HFF-Myc (cell line): ENCODE measurements around the gene C1orf35.

Experiments used
- DNase-seq: peaks from one replicate; pipeline ENCODE4 v3.0.0-alpha.2; 2011; ENCODE audit warnings: low read depth; ENCODE audit errors: extremely low read depth
- H3K4me3 ChIP-seq: replicated peaks from 2 replicates; pipeline ENCODE4 v1.5.1; 2011; ENCODE audit warnings: low read depth, mild to moderate bottlenecking, control low read depth, low read length
- TF ChIP-seq, protein P1 (sequence below): IDR thresholded peaks from 2 replicates; pipeline ENCODE4 v1.5.1; 2012; ENCODE audit warnings: mild to moderate bottlenecking, low read depth, low read length, control low read depth; ENCODE audit errors: missing control alignments

Gene C1orf35

DNA sequence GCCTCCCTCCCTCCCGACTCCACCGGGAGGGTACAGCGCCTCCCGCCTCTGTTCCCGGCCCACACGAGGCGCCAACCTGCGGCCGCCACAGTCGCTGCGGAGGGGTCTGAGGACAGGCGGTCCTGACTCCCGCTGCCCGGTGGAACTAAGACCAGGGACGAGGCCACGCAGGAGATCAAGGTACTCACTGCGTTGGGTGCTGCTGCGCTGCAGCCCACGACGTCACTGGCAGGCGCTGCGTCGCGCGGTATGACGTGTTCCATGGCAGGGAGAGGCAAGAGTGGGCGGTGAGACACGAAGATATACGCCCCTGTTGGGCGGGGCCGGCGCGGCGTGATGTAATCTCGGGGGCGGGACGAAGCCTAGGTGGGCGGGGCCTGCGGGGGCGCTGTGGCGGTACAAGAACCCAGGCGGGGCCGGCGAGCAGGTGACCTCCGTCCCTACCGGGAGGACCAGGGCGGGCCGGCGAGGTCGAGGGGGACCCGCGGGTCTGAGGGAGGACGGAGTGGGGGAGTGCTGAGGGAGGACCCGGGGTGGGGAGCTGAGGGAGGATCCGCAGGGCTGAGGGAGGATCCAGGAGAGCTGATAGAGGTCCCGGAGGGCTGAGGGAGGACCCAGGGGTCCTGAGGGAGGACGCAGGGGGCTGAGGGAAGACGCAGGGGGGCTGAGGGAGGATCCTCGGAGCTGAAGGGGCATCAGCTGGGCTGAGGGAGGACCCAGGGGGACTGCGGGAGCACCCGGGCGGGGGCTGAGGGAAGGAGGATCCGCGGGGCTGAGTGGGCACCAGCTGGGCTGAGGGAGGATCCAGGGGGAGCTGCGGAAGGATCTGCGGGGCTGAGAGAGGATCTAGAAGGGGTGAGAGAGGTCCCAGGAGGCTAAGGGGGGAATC, 6.2 kb upstream of the C1orf35 start, which contains the start of gene MRPL55:
TSS of gene MRPL55 (minus strand) at position 227 of the 889 bp plus-strand sequence. CDS start 1,039 bp downstream, outside the sequence.
- peak within 1 kb of the TSS; percentile 99 for H3K4me3 ChIP-seq
- DNase-seq = peak; percentile 71
- TF ChIP-seq, protein P1, sequence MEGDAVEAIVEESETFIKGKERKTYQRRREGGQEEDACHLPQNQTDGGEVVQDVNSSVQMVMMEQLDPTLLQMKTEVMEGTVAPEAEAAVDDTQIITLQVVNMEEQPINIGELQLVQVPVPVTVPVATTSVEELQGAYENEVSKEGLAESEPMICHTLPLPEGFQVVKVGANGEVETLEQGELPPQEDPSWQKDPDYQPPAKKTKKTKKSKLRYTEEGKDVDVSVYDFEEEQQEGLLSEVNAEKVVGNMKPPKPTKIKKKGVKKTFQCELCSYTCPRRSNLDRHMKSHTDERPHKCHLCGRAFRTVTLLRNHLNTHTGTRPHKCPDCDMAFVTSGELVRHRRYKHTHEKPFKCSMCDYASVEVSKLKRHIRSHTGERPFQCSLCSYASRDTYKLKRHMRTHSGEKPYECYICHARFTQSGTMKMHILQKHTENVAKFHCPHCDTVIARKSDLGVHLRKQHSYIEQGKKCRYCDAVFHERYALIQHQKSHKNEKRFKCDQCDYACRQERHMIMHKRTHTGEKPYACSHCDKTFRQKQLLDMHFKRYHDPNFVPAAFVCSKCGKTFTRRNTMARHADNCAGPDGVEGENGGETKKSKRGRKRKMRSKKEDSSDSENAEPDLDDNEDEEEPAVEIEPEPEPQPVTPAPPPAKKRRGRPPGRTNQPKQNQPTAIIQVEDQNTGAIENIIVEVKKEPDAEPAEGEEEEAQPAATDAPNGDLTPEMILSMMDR = no peak

DNA sequence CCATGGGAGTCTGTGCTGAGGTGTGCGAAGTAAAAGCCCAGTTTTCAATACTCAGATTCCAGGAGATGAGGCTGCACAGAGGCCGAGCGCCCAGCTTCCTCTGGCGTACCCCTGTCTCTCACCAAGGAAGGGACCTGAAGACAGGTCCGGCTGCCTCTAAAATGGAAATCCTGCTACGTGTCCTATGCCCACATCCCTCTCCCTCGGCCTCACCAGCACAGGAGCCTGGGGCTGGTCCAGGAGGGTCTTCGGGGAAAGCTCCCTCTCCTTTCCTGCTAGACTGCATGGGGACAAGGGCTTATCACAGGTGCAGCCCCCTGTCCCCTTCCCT, 5.6 kb upstream of the C1orf35 start:
- H3K4me3 ChIP-seq = peak overlapping the region; percentile 99
- TF ChIP-seq, protein P1 = no peak
- no peak for DNase-seq

DNA sequence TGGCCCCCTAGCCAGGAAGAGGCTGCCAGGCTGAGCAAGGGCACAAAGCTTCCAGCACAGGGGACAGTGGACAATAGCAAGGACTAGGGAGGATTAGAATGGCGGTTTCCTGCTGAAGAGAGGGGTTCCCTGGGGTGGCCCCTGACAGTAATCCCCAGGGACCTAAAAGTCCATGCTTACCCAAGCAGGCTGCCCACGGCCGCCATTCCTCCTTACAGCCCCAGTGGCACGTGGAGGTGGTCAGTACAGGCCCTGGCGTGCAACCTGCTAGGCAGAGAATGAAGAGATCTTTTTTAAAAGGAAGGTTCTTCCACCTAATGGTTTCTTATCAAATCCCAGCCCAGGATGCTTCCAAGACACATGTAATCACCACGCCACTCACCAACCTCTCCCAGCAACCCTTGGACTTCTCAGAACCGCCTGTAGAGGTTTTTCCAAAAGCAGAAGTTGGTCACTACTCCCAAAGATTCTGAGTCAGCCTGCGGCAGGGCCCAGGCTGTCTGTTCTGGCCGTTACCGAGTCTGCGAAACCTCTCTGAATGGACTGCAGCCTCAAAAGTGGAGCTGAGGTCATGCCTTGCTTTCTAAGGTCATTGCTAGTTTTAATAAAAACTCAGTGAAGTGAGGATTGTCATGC, 5.0 kb upstream of the C1orf35 start:
- DNase-seq = no peak
- peak overlapping the region; percentile 99 for H3K4me3 ChIP-seq
- TF ChIP-seq, protein P1 = no peak

DNA sequence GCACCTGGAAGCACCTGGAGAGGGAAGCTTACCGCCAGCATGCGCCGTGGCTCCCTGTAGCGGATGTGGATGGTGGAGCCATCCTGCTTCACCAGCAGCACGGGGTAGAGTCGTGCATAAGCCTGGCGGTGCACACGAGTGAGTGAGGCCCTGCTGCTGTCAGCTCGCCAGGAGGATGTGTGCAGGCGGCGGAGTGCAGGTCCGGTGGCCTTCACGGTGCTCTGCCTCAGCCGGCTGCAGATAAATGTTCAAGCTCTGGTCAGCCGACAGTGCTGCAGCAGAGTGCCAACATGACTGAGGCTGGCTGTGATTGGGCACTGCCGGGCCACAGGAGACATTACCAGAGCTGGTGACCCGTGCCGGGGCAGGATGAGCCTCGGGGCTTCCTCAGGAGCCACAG, 4.5 kb upstream of the C1orf35 start:
- TF ChIP-seq, protein P1 = no peak
- DNase-seq = no peak
- peak overlapping the region; percentile 99 for H3K4me3 ChIP-seq

DNA sequence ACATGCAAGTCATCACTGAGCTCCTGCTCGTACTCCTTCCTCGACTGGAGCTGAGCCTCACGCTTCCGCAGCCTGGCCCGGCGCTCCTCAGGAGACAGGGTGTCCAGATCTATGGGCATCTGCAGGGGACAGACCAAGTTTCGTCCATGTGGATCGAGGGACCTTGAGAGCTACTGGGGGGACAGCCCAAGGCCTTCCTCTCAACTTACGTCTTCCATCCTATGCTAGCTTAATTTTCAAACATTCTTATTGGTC, 3.6 kb upstream of the C1orf35 start:
- no peak overlapping the region for H3K4me3 ChIP-seq
- TF ChIP-seq, protein P1 = no peak
- DNase-seq = no peak

DNA sequence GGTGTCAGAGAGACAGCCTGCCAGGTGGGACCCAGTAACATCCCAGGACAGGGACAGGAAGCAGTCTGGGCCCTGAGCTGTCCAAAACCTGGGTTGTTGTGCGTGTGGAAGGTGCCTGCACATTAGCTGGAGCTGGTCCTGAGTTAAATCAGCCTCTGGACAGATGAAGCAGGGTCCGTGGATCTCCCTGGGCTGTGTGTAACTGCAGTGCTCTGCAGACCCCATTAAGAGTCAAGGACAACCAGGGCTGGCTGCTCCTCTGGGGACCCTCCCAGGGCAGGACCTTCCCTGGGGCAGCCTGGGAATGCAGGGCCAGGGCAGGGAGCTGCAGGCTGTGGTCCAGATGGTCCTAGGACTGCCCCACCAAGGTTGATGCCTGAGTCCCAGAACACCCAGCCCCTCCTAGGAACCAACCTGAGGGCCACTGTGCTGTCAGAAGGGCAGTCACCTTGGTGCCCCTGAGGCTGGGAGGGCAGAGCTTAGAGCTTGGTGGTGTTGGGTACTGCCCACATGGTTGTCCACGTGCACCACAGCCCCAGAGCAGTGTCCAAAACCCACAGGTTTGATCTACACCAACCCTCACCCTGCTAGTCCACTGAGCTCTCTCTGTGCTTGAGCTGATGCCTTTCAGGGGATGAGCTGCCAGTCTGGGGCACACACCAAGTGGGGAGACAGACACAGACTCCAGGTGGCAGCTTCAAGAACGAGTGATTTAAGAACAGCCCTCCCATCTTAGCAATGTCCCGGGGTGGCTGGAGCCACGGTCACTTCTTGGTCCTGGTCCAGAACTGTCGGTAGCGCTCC, 3.1 kb upstream of the C1orf35 start:
- no peak overlapping the region for H3K4me3 ChIP-seq
- DNase-seq = no peak
- TF ChIP-seq, protein P1 = no peak
